H1 (cell line): ENCODE measurements around the gene KRT7. TPM values are rescaled to one million over a fixed set of nuclear protein-coding genes. Genes with fewer than 3 reads are reported as not detected.

Experiments used
- CTCF ChIA-PET: fragments of 300-600 bp; sonication (Branson Sonifier 250); formaldehyde crosslinking; loops from one replicate; lab custom pipeline; 2021; ENCODE audit not compliant: partially characterized antibody; lab: Charles Lee
- POLR2A ChIA-PET: fragments of 300-600 bp; sonication (Branson Sonifier 250); formaldehyde crosslinking; loops from one replicate; lab custom pipeline; 2021; ENCODE audit warnings: inconsistent platforms; ENCODE audit not compliant: partially characterized antibody; lab: Charles Lee
- DNase-seq, 2 experiments: peaks; one replicate each; pipeline versions ENCODE4 v3.0.0 to v3.0.0-alpha.2; 2010 to 2022; ENCODE audit warnings: low spot score in 2 of 2, low read depth in 1 of 2, mixed read lengths in 1 of 2
- FAIRE-seq: peaks from 2 replicates; lab custom pipeline; 2011; peaks lifted over from hg19 to GRCh38; lab: Jason Lieb, UNC
- H2AFZ ChIP-seq: 2 replicates; pipeline ENCODE4 v1.8.1; 2012; ENCODE audit warnings: low read length, inconsistent platforms
- H2AK5ac ChIP-seq: 2 replicates; pipeline ENCODE4 v1.6.1; 2013; ENCODE audit warnings: low read depth, low read length
- H2BK120ac ChIP-seq: replicated peaks from 2 replicates; pipeline ENCODE3; 2013; ENCODE audit warnings: low read depth, low read length, inconsistent platforms
- H2BK12ac ChIP-seq: 2 replicates; pipeline ENCODE4 v1.6.1; 2013; ENCODE audit warnings: low read depth, low read length
- H2BK15ac ChIP-seq: 2 replicates; pipeline ENCODE4 v1.6.1; 2013; ENCODE audit warnings: low read length
- H2BK20ac ChIP-seq: 2 replicates; pipeline ENCODE4 v1.6.1; 2013; ENCODE audit warnings: low read length
- H2BK5ac ChIP-seq: 2 replicates; pipeline ENCODE4 v1.6.1; 2013; ENCODE audit warnings: low read depth, low read length
- H3K14ac ChIP-seq: 2 replicates; pipeline ENCODE4 v1.6.1; 2013; ENCODE audit warnings: inconsistent platforms; ENCODE audit not compliant: insufficient read length
- H3K18ac ChIP-seq: 2 replicates; pipeline ENCODE4 v1.6.1; 2013; ENCODE audit warnings: low read length; ENCODE audit errors: extremely low read depth
- H3K23ac ChIP-seq: 2 replicates; pipeline ENCODE4 v1.6.1; 2013; ENCODE audit warnings: inconsistent platforms; ENCODE audit not compliant: insufficient read length
- H3K23me2 ChIP-seq: 2 replicates; pipeline ENCODE4 v1.6.1; 2013; ENCODE audit warnings: low read depth, low read length
- H3K27ac ChIP-seq: 2 replicates; pipeline ENCODE4 v1.6.1; 2011; ENCODE audit warnings: low read depth, low read length, inconsistent platforms
- H3K27me3 ChIP-seq, 4 experiments: replicated peaks in 1 of 4; 1 replicate in 1 of 4; 2 replicates in 3 of 4; pipeline versions ENCODE4 v1.6.1 to v1.8.1; 2011 to 2013; ENCODE audit warnings: low read length in 3 of 4, mild to moderate bottlenecking in 3 of 4, inconsistent platforms in 2 of 4, mixed read lengths in 2 of 4, moderate library complexity in 1 of 4; ENCODE audit not compliant: control insufficient read depth in 3 of 4, insufficient read depth in 3 of 4; ENCODE audit errors: extremely low read depth in 1 of 4
- H3K36me3 ChIP-seq, 4 experiments: 2 replicates each; pipeline versions ENCODE4 v1.6.1 to v1.8.1; 2011 to 2013; ENCODE audit warnings: mild to moderate bottlenecking in 4 of 4, low read length in 3 of 4, moderate library complexity in 2 of 4, control low read depth in 1 of 4, inconsistent platforms in 1 of 4; ENCODE audit not compliant: insufficient read depth in 4 of 4, control insufficient read depth in 2 of 4
- H3K4ac ChIP-seq: replicated peaks from 2 replicates; pipeline ENCODE3; 2013; ENCODE audit warnings: low read length, low read depth, mixed read lengths, inconsistent platforms; ENCODE audit not compliant: insufficient read length
- H3K4me1 ChIP-seq, 4 experiments: replicated peaks in 1 of 4; 1 replicate in 1 of 4; 2 replicates in 3 of 4; pipeline versions ENCODE4 v1.6.1 to v1.8.1; 2011 to 2013; ENCODE audit warnings: low read length in 3 of 4, inconsistent platforms in 2 of 4, mixed read lengths in 1 of 4; ENCODE audit not compliant: insufficient read depth in 4 of 4, control insufficient read depth in 3 of 4
- H3K4me2 ChIP-seq, 2 experiments: 2 replicates each; pipeline versions ENCODE4 v1.6.1 to v1.8.1; 2011 to 2013; ENCODE audit warnings: low read depth in 2 of 2, low read length in 2 of 2, control low read depth in 1 of 2, inconsistent platforms in 1 of 2, mild to moderate bottlenecking in 1 of 2; ENCODE audit not compliant: insufficient read depth in 1 of 2
- H3K4me3 ChIP-seq, 4 experiments: fragments of 200-600, 300-600 bp in 1 of 4; sonication (generic), shearing (Covaris generic), sonication (Bioruptor Twin) in 1 of 4; 2 replicates each; pipeline versions ENCODE4 v1.5.1 to v1.8.1; 2011 to 2016; ENCODE audit warnings: low read length in 4 of 4, low read depth in 3 of 4, control low read depth in 2 of 4, inconsistent platforms in 2 of 4, mild to moderate bottlenecking in 2 of 4, mixed read lengths in 1 of 4, moderate library complexity in 1 of 4; ENCODE audit not compliant: insufficient read depth in 2 of 4; ENCODE audit errors: extremely low read depth in 1 of 4
- H3K56ac ChIP-seq: replicated peaks from 2 replicates; pipeline ENCODE3; 2013; ENCODE audit warnings: low read depth, mild to moderate bottlenecking, mixed read lengths, low read length, inconsistent platforms; ENCODE audit not compliant: insufficient read length
- H3K79me1 ChIP-seq: 2 replicates; pipeline ENCODE4 v1.6.1; 2013; ENCODE audit warnings: low read depth, low read length, control low read depth
- H3K79me2 ChIP-seq, 2 experiments: 2 replicates each; pipeline versions ENCODE4 v1.6.1 to v1.8.1; 2012 to 2013; ENCODE audit warnings: low read length in 2 of 2, mild to moderate bottlenecking in 2 of 2, inconsistent platforms in 1 of 2; ENCODE audit not compliant: insufficient read depth in 2 of 2, control insufficient read depth in 1 of 2
- H3K9ac ChIP-seq, 4 experiments: replicated peaks in 1 of 4; 1 replicate in 1 of 4; 2 replicates in 3 of 4; pipeline versions ENCODE4 v1.6.1 to v1.8.1; 2011 to 2013; ENCODE audit warnings: low read depth in 3 of 4, low read length in 3 of 4, control low read depth in 2 of 4, mild to moderate bottlenecking in 2 of 4, moderate library complexity in 2 of 4, inconsistent platforms in 1 of 4; ENCODE audit errors: extremely low read depth in 1 of 4
- H3K9me3 ChIP-seq, 2 experiments: 2 replicates each; pipeline versions ENCODE4 v1.6.1 to v1.8.1; 2012 to 2013; ENCODE audit warnings: mild to moderate bottlenecking in 2 of 2, moderate library complexity in 2 of 2, control low read depth in 1 of 2, inconsistent platforms in 1 of 2, low read depth in 1 of 2, low read length in 1 of 2, mixed read lengths in 1 of 2; ENCODE audit not compliant: insufficient read depth in 2 of 2
- H4K20me1 ChIP-seq, 2 experiments: replicated peaks in 1 of 2; 2 replicates each; pipeline versions ENCODE3 to v1.8.1; 2011 to 2013; ENCODE audit warnings: inconsistent platforms in 2 of 2, low read length in 2 of 2, mild to moderate bottlenecking in 1 of 2; ENCODE audit not compliant: insufficient read depth in 2 of 2, control insufficient read depth in 1 of 2
- H4K5ac ChIP-seq: 2 replicates; pipeline ENCODE4 v1.6.1; 2013; ENCODE audit warnings: low read length, low read depth, mixed read lengths, inconsistent platforms; ENCODE audit not compliant: insufficient read length
- H4K8ac ChIP-seq: 2 replicates; pipeline ENCODE4 v1.8.0; 2013; ENCODE audit warnings: mild to moderate bottlenecking, moderate library complexity, low read length, inconsistent platforms; ENCODE audit not compliant: insufficient read depth; ENCODE audit errors: extremely low read depth
- H4K91ac ChIP-seq: replicated peaks from 2 replicates; pipeline ENCODE3; 2013; ENCODE audit warnings: low read length, mixed read lengths, inconsistent platforms; ENCODE audit not compliant: insufficient read length
- CHD2 ChIP-seq: IDR thresholded peaks from 2 replicates; pipeline ENCODE4 v1.6.1; 2012; ENCODE audit warnings: low read length, improper control_type of control experiment
- CTBP2 ChIP-seq: IDR thresholded peaks from 2 replicates; pipeline ENCODE4 v1.7.0; 2011; ENCODE audit warnings: borderline replicate concordance, mild to moderate bottlenecking, moderate library complexity, mixed read lengths, low read length; ENCODE audit not compliant: insufficient read depth, insufficient read length
- CTCF ChIP-seq, 3 experiments: IDR thresholded peaks; 1 replicate in 2 of 3; 2 replicates in 1 of 3; pipeline versions ENCODE4 v1.5.1 to v1.6.1; 2011; ENCODE audit warnings: low read length in 3 of 3, mild to moderate bottlenecking in 3 of 3, inconsistent platforms in 2 of 3, low read depth in 1 of 3, moderate library complexity in 1 of 3; ENCODE audit not compliant: insufficient read depth in 1 of 3; ENCODE audit errors: control extremely low read depth in 1 of 3
- GABPA ChIP-seq: IDR thresholded peaks from 2 replicates; pipeline ENCODE4 v1.6.1; 2011; ENCODE audit warnings: mild to moderate bottlenecking, low read length, moderate library complexity, borderline replicate concordance; ENCODE audit not compliant: insufficient read depth
- MAX ChIP-seq: IDR thresholded peaks from 2 replicates; pipeline ENCODE4 v1.6.1; 2012; ENCODE audit warnings: inconsistent platforms
- PHF8 ChIP-seq: fragments of 200-600 bp; sonication (generic); conservative IDR thresholded peaks from 2 replicates; pipeline ENCODE4 v1.7.1; 2012; ENCODE audit warnings: low read depth, mild to moderate bottlenecking, inconsistent platforms, low read length, moderate library complexity
- POLR2AphosphoS5 ChIP-seq: IDR thresholded peaks from 2 replicates; pipeline ENCODE4 v1.6.1; 2011; ENCODE audit warnings: low read depth, low read length
- RFX5 ChIP-seq: IDR thresholded peaks from 2 replicates; pipeline ENCODE4 v1.6.1; 2011; ENCODE audit warnings: low read depth, low read length, improper control_type of control experiment, borderline replicate concordance
- TEAD4 ChIP-seq: IDR thresholded peaks from 2 replicates; pipeline ENCODE4 v1.6.1; 2012; ENCODE audit warnings: low read depth, low read length, inconsistent platforms, mixed read lengths
- WGBS, 2 experiments: shearing (Covaris generic) in 1 of 2; methylation state at CpG; one replicate each; pipeline versions ENCODE4 v1.1.6 to v1.1.7; 2013 to 2015; ENCODE audit warnings: low lambda C conversion rate in 2 of 2, mixed read lengths in 2 of 2, inconsistent platforms in 1 of 2, low coverage in 1 of 2, missing lambda C conversion rate in 1 of 2; ENCODE audit not compliant: insufficient replicate concordance in 2 of 2, insufficient coverage in 1 of 2, insufficient read length in 1 of 2; ENCODE audit errors: extremely low coverage in 1 of 2, missing lambda C conversion rate in 1 of 2; 5-methylcytosine and 5-hydroxymethylcytosine counted together
- polyA plus RNA-seq, 7 experiments: library from polyadenylated mRNA; depleted of rRNA in 3 of 7; stranded (reverse) in 5 of 7; unstranded in 2 of 7; fragments of >200 nt in 5 of 7; fragments of 200-250 nt in 2 of 7; gene quantifications; 1 replicate in 5 of 7; 2 replicates in 1 of 7; 4 replicates in 1 of 7; pipeline versions ENCODE4 v1.2.1 to v1.2.3, GENCODE V29; 2011 to 2013; ENCODE audit warnings: missing spikeins in 2 of 7, mixed read lengths in 2 of 7
- total RNA-seq: library from RNA; stranded (reverse); fragmentation: NEBNext Ultra II Directional; extraction: Animal tissue kit (Norgen Biotek cat#: 25700); gene quantifications from 2 replicates; pipeline ENCODE4 v1.2.1, GENCODE V29; 2021

Gene KRT7
- total and polyA plus RNA-seq, 2 of the 8 experiments (the other 6 are each of a cell fraction or from before 2014, with no cell fraction given), result 13.2 to 19.0 TPM

- Histone ChIP-seq H3K27me3 (no peaks in the 10 kb centered on the region; a peak in 1 of 7 replicates), H3K14ac (no peak overlapping the region), H3K9me3 (no peaks in the 10 kb centered on the region), H4K5ac (no peak overlapping the region), H2AFZ (no peak overlapping the region), H3K56ac (no peak overlapping the region), H4K91ac (no peak overlapping the region), H3K79me1 (no peaks in the 10 kb centered on the region), H3K4me1 (peaks cover 3 to 28% (median 23%) of the 10 kb centered on the region in 4 experiments), H2BK15ac (no peak overlapping the region; the same call in 1 of the 2 replicates), H3K23ac (no peak overlapping the region), H2AK5ac (no peak overlapping the region), H3K79me2 (no peaks in the 10 kb centered on the region), H3K27ac (no peak overlapping the region), H2BK120ac (no peak overlapping the region), H2BK5ac (no peak overlapping the region; the same call in 1 of the 2 replicates), H3K18ac (no peak overlapping the region), H2BK12ac (peak overlapping the region; percentile 9; the same call in 1 of the 2 replicates), H3K36me3 (no peaks in the 10 kb centered on the region), H3K4me3 (no peak overlapping the region), H3K9ac (no peak overlapping the region), H2BK20ac (no peak overlapping the region), H4K8ac (0 out of 2 replicates have a peak overlapping the region, but pooled peaks have one; percentile 11), H3K23me2 (no peaks in the 10 kb centered on the region), H4K20me1 (no peaks in the 10 kb centered on the region), H3K4me2 (no peak overlapping the region), H3K4ac (no peak overlapping the region)
- no peak for DNase-seq
- POLR2A ChIA-PET, result interaction anchor here (1.1 to 1.4 kb wide), 2 partner anchors 8 to 11 kb away, joined by 3 read pairs; no protein-coding TSS in a partner anchor
- FAIRE-seq, result no peak
- CTCF ChIA-PET, result interaction anchor here (0.5 to 16.8 kb wide), 23 partner anchors 9 to 1334 kb away, joined by 3 to 108 read pairs (median 4); partner anchors contain the start of gene KRT83
- WGBS, 2 experiments, result 81% methylated on average over 8 of the region's 8 CpGs; no CpG with 5 or more reads in 1 of the 2 experiments
- no peak for TF ChIP-seq CTCF (IDR thresholded peaks at IDR 0.05; ENCODE audit: control extremely low read depth in 1 of 3, insufficient read depth in 1 of 3, low read depth in 1 of 3, low read length in 3 of 3)
- TF ChIP-seq CHD2, result no peak
- no peak for TF ChIP-seq CTBP2
- TF ChIP-seq TEAD4, result no peak
- TF ChIP-seq MAX, result no peak
- TF ChIP-seq RFX5, result no peak
- TF ChIP-seq GABPA, result no peak
- no peak for TF ChIP-seq PHF8
- no peak for TF ChIP-seq POLR2AphosphoS5
Observed at GRCh38 chr12:52186118-52186840, 46.8 kb upstream of the KRT7 start.
